IMR-90 (cell line): Measurements from ENCODE around the gene MPIG6B. TPM values are rescaled to one million over a fixed set of nuclear protein-coding genes. Genes with fewer than 3 reads are reported as not detected.
A peak's percentile ranks its signal among the peaks of the same experiment; 100 is the strongest.

Experiments used
- ATAC-seq: fragments of 200-7000 bp; cut with Tn5 transposase; 2 replicates; pipeline ENCODE4 v1.9.1; 2020; ENCODE audit warnings: low read depth, mild to moderate bottlenecking, moderate library complexity
- BruUV-seq: library from RNA; stranded (reverse); fragments of 400-500 nt; replicated peaks from 2 replicates; lab custom pipeline; 2021; lab: Mats Ljungman, UMichigan
- CTCF ChIA-PET: fragments of 300-600 bp; formaldehyde crosslinking; extraction: SDS; loops from one replicate; lab custom pipeline; 2021; ENCODE audit warnings: antibody characterized with exemption; lab: Yijun Ruan, JAX
- POLR2A ChIA-PET: fragments of 300-600 bp; sonication (Branson Sonifier 250); formaldehyde crosslinking; loops from one replicate; lab custom pipeline; 2022; ENCODE audit warnings: antibody characterized with exemption; ENCODE audit not compliant: unreplicated experiment; lab: Charles Lee
- DNase-seq: peaks from one replicate; pipeline ENCODE4 v3.0.0; 2013
- H2AFZ ChIP-seq: replicated peaks from 2 replicates; pipeline ENCODE3; 2013; ENCODE audit warnings: low read length, mild to moderate bottlenecking; ENCODE audit not compliant: poor library complexity
- H2AK5ac ChIP-seq: 2 replicates; pipeline ENCODE4 v1.6.1; 2013; ENCODE audit warnings: low read depth, low read length, inconsistent platforms
- H2AK9ac ChIP-seq: replicated peaks from 2 replicates; pipeline ENCODE3; 2013; ENCODE audit warnings: mild to moderate bottlenecking, low read depth, low read length, moderate library complexity; ENCODE audit not compliant: poor library complexity
- H2BK120ac ChIP-seq: 2 replicates; pipeline ENCODE4 v1.6.1; 2013; ENCODE audit warnings: low read depth, low read length, inconsistent platforms
- H2BK15ac ChIP-seq: 3 replicates; pipeline ENCODE4 v1.6.1; 2013; ENCODE audit warnings: low read depth, low read length, inconsistent platforms
- H2BK20ac ChIP-seq: 2 replicates; pipeline ENCODE4 v1.6.1; 2013; ENCODE audit warnings: low read depth, mild to moderate bottlenecking, inconsistent platforms, low read length, moderate library complexity
- H2BK5ac ChIP-seq: 2 replicates; pipeline ENCODE4 v1.6.1; 2013; ENCODE audit warnings: mild to moderate bottlenecking, low read depth, low read length, inconsistent platforms; ENCODE audit not compliant: poor library complexity, severe bottlenecking
- H3K14ac ChIP-seq: replicated peaks from 2 replicates; pipeline ENCODE4 v1.6.1; 2013; ENCODE audit warnings: low read depth, low read length, inconsistent platforms
- H3K18ac ChIP-seq: 2 replicates; pipeline ENCODE4 v1.6.1; 2013; ENCODE audit warnings: low read depth, low read length, control low read depth
- H3K23ac ChIP-seq: 2 replicates; pipeline ENCODE4 v1.6.1; 2013; ENCODE audit warnings: low read depth, low read length, inconsistent platforms
- H3K27ac ChIP-seq: 2 replicates; pipeline ENCODE4 v1.5.1; 2013; ENCODE audit warnings: mild to moderate bottlenecking, control low read depth, low read length; ENCODE audit not compliant: insufficient read depth
- H3K27me3 ChIP-seq: 2 replicates; pipeline ENCODE4 v1.6.1; 2013; ENCODE audit warnings: low read length; ENCODE audit not compliant: control insufficient read depth, insufficient read depth
- H3K36me3 ChIP-seq: 2 replicates; pipeline ENCODE4 v1.6.1; 2013; ENCODE audit warnings: low read length, mixed read lengths; ENCODE audit not compliant: control insufficient read depth, insufficient read depth
- H3K4ac ChIP-seq: 2 replicates; pipeline ENCODE4 v1.6.1; 2013; ENCODE audit warnings: low read depth, low read length, inconsistent platforms
- H3K4me1 ChIP-seq: 2 replicates; pipeline ENCODE4 v1.6.1; 2013; ENCODE audit warnings: low read length, mixed read lengths; ENCODE audit not compliant: control insufficient read depth, insufficient read depth
- H3K4me2 ChIP-seq: 2 replicates; pipeline ENCODE4 v1.6.1; 2013; ENCODE audit warnings: low read depth, mild to moderate bottlenecking, control low read depth, low read length, moderate library complexity
- H3K4me3 ChIP-seq: 2 replicates; pipeline ENCODE4 v1.5.1; 2013; ENCODE audit warnings: low read depth, mild to moderate bottlenecking, control low read depth, low read length, moderate library complexity; ENCODE audit not compliant: insufficient read depth
- H3K56ac ChIP-seq: 2 replicates; pipeline ENCODE4 v1.6.1; 2013; ENCODE audit warnings: low read length, inconsistent platforms; ENCODE audit not compliant: insufficient read depth; ENCODE audit errors: extremely low read depth
- H3K79me1 ChIP-seq, 2 experiments: 2 replicates each; pipeline ENCODE4 v1.6.1; 2013; ENCODE audit warnings: low read length in 2 of 2, inconsistent platforms in 1 of 2, low read depth in 1 of 2
- H3K9ac ChIP-seq: 2 replicates; pipeline ENCODE4 v1.6.1; 2013; ENCODE audit warnings: low read depth, low read length, control low read depth
- H3K9me1 ChIP-seq: 2 replicates; pipeline ENCODE4 v1.6.1; 2013; ENCODE audit warnings: low read length, inconsistent platforms; ENCODE audit not compliant: insufficient read depth
- H3K9me3 ChIP-seq: 2 replicates; pipeline ENCODE4 v1.6.1; 2013; ENCODE audit warnings: low read length; ENCODE audit not compliant: control insufficient read depth, insufficient read depth
- H4K20me1 ChIP-seq: 2 replicates; pipeline ENCODE4 v1.6.1; 2013; ENCODE audit warnings: low read length, inconsistent platforms; ENCODE audit not compliant: insufficient read depth
- H4K5ac ChIP-seq: 2 replicates; pipeline ENCODE4 v1.6.1; 2013; ENCODE audit warnings: mild to moderate bottlenecking, low read depth, low read length, control low read depth
- H4K8ac ChIP-seq, 2 experiments: 2 replicates each; pipeline ENCODE4 v1.6.1; 2013; ENCODE audit warnings: low read depth in 2 of 2, low read length in 2 of 2, control low read depth in 1 of 2, inconsistent platforms in 1 of 2
- H4K91ac ChIP-seq: 2 replicates; pipeline ENCODE4 v1.6.1; 2013; ENCODE audit warnings: low read depth, low read length, inconsistent platforms; ENCODE audit not compliant: insufficient read depth
- BHLHE40 ChIP-seq: fragments of 150-350 bp; IDR thresholded peaks from 2 replicates; pipeline ENCODE4 v1.6.1; 2016; ENCODE audit warnings: mild to moderate bottlenecking, low read depth, low read length
- CEBPB ChIP-seq: IDR thresholded peaks from 2 replicates; pipeline ENCODE4 v1.6.1; 2012; ENCODE audit warnings: low read depth, low read length, improper control_type of control experiment
- CHD1 ChIP-seq: IDR thresholded peaks from 2 replicates; pipeline ENCODE4 v1.6.1; 2012; ENCODE audit warnings: low read depth, low read length, improper control_type of control experiment
- CTCF ChIP-seq: conservative IDR thresholded peaks from 2 replicates; pipeline ENCODE4 v1.5.1; 2012; ENCODE audit warnings: mild to moderate bottlenecking, low read depth, low read length, improper control_type of control experiment
- ELK1 ChIP-seq: fragments of 150-350 bp; IDR thresholded peaks from 2 replicates; pipeline ENCODE4 v1.6.1; 2016; ENCODE audit warnings: low read depth, mild to moderate bottlenecking, low read length, moderate library complexity, borderline replicate concordance
- FOS ChIP-seq: fragments of 150-350 bp; IDR thresholded peaks from 2 replicates; pipeline ENCODE4 v1.6.1; 2016; ENCODE audit warnings: low read depth, low read length
- MAFK ChIP-seq: IDR thresholded peaks from 2 replicates; pipeline ENCODE4 v1.6.1; 2012; ENCODE audit warnings: low read depth, low read length, improper control_type of control experiment
- MAZ ChIP-seq: IDR thresholded peaks from 2 replicates; pipeline ENCODE4 v1.6.1; 2012; ENCODE audit warnings: low read depth, mild to moderate bottlenecking, low read length, improper control_type of control experiment, moderate library complexity, borderline replicate concordance
- MXI1 ChIP-seq: IDR thresholded peaks from 2 replicates; pipeline ENCODE4 v1.6.1; 2012; ENCODE audit warnings: low read depth, mild to moderate bottlenecking, low read length, moderate library complexity, borderline replicate concordance
- NFE2L2 ChIP-seq: fragments of 150-350 bp; IDR thresholded peaks from 2 replicates; pipeline ENCODE4 v1.6.1; 2016; ENCODE audit warnings: low read depth, mild to moderate bottlenecking, low read length
- POLR2A ChIP-seq: IDR thresholded peaks from 2 replicates; pipeline ENCODE4 v1.6.1; 2012; ENCODE audit warnings: mild to moderate bottlenecking, low read depth, low read length
- RAD21 ChIP-seq: IDR thresholded peaks from 2 replicates; pipeline ENCODE4 v1.6.1; 2012; ENCODE audit warnings: low read length, improper control_type of control experiment
- RCOR1 ChIP-seq: IDR thresholded peaks from 2 replicates; pipeline ENCODE4 v1.6.1; 2012; ENCODE audit warnings: mild to moderate bottlenecking, low read length, improper control_type of control experiment; ENCODE audit not compliant: insufficient replicate concordance
- RFX5 ChIP-seq: IDR thresholded peaks from 2 replicates; pipeline ENCODE4 v1.8.0; 2012; ENCODE audit warnings: low read depth, mild to moderate bottlenecking, low read length, moderate library complexity
- SMC3 ChIP-seq: fragments of 150-350 bp; IDR thresholded peaks from 2 replicates; pipeline ENCODE4 v1.6.1; 2016; ENCODE audit warnings: low read depth, mild to moderate bottlenecking, antibody characterized with exemption, low read length, moderate library complexity
- USF2 ChIP-seq: fragments of 150-350 bp; IDR thresholded peaks from 2 replicates; pipeline ENCODE4 v1.6.1; 2017; ENCODE audit warnings: mild to moderate bottlenecking, antibody characterized with exemption, low read length, low read depth
- WGBS, 2 experiments: methylation state at CpG; one replicate each; pipeline versions ENCODE4 v1.1.5 to v1.1.7; 2013; ENCODE audit warnings: missing lambda C conversion rate in 2 of 2; ENCODE audit not compliant: insufficient read length in 1 of 2; ENCODE audit errors: extremely low coverage in 2 of 2; 5-methylcytosine and 5-hydroxymethylcytosine counted together
- dilution Hi-C: fragments of 300-500 bp; cut with HindIII; formaldehyde crosslinking; loops from one replicate; pipeline ENCODE4 v1.14.3; 2018; ENCODE audit warnings: low sequenced_read_pairs; ENCODE audit not compliant: unreplicated experiment
- in situ Hi-C: fragments of 300-500 bp; cut with MboI; formaldehyde crosslinking; loops from 3 replicates; pipeline ENCODE4 v1.14.3; 2019; ENCODE audit warnings: low sequenced_read_pairs, inconsistent platforms, mixed read lengths
- intact Hi-C: fragments of 100-400 bp; cut with micrococcal nuclease; formaldehyde crosslinking; loops from 2 replicates; pipeline ENCODE4 v1.10.0; 2022
- polyA plus RNA-seq, 3 experiments: library from polyadenylated mRNA; depleted of rRNA; stranded (reverse); fragments of >200 nt; gene quantifications; 2 replicates each; pipeline ENCODE4 v1.2.3, GENCODE V29; 2012; ENCODE audit warnings: low replicate concordance in 1 of 3
- total RNA-seq: library from RNA; depleted of rRNA; stranded (reverse); fragments of >200 nt; gene quantifications from 2 replicates; pipeline ENCODE4 v1.2.3, GENCODE V29; 2012

Gene MPIG6B
- total and polyA plus RNA-seq, 2 of the 4 experiments (the other 2 are of a cell fraction), result not detected

- dilution Hi-C loops (no loop called here), in situ Hi-C loops (no loop called here), intact Hi-C loops (no loop called here)
- TF ChIP-seq CTCF (no peak), MXI1 (no peak), USF2 (no peak), MAFK (no peak), CHD1 (no peak), MAZ (no peak), RFX5 (no peak), FOS (no peak), POLR2A (no peak; the same call in 1 of the 2 replicates), BHLHE40 (no peak), ELK1 (no peak), RCOR1 (no peak), NFE2L2 (no peak), RAD21 (no peak), SMC3 (no peak), CEBPB (no peak)
- no peaks in the 10 kb centered on the region for H4K20me1 ChIP-seq
- H3K23ac ChIP-seq, result no peak overlapping the region
- no peak overlapping the region for H3K4me2 ChIP-seq
- H3K9me3 ChIP-seq, result no peaks in the 10 kb centered on the region
- H2BK120ac ChIP-seq, result no peak overlapping the region
- ChIA-PET CTCF (no interaction called here), POLR2A (no interaction called here)
- no peak overlapping the region for H4K8ac ChIP-seq
- H2AK9ac ChIP-seq, result no peak overlapping the region
- H3K9ac ChIP-seq, result no peak overlapping the region
- H3K4me3 ChIP-seq, result no peak overlapping the region
- no peaks in the 10 kb centered on the region for H3K27me3 ChIP-seq
- peaks cover 7% of the 10 kb centered on the region for H3K4me1 ChIP-seq
- peaks cover 0 to 4% of the 10 kb centered on the region in 2 experiments; a peak in 1 of 4 replicates for H3K79me1 ChIP-seq
- no peak overlapping the region for H2BK15ac ChIP-seq
- H3K56ac ChIP-seq, result no peak overlapping the region
- H3K4ac ChIP-seq, result no peak overlapping the region
- no peak overlapping the region for H4K5ac ChIP-seq
- peak overlapping the region; percentile 28 for H2AFZ ChIP-seq
- H3K36me3 ChIP-seq, result peaks cover 20% of the 10 kb centered on the region
- H2AK5ac ChIP-seq, result no peak overlapping the region; the same call in 1 of the 2 replicates
- ATAC-seq (no peak), DNase-seq (no peak)
- no peak overlapping the region for H3K18ac ChIP-seq
- no peak overlapping the region for H3K27ac ChIP-seq
- 63% methylated on average over 2 of the region's 4 CpGs; no CpG with 5 or more reads in 1 of the 2 experiments for WGBS, 2 experiments
- H2BK20ac ChIP-seq, result no peak overlapping the region
- H3K14ac ChIP-seq, result no peak overlapping the region
- BruUV-seq, result no TSS peak
- H3K9me1 ChIP-seq, result no peaks in the 10 kb centered on the region
- no peak overlapping the region for H2BK5ac ChIP-seq
- no peak overlapping the region for H4K91ac ChIP-seq
Observed at GRCh38 chr6:31676322-31676903, 46.8 kb upstream of the MPIG6B start.
